Neural cell (in vitro differentiated cells): ENCODE data around the gene PAN2. TPM values are rescaled to one million over a fixed set of nuclear protein-coding genes. Genes with fewer than 3 reads are reported as not detected.
A peak's percentile ranks its signal among the peaks of the same experiment; 100 is the strongest.

Source experiments
- H2AFZ ChIP-seq: fragments of 200-600, 300-800 bp; sonication (generic), shearing (Covaris generic); 2 replicates; pipeline ENCODE4 v1.6.0; 2014; ENCODE audit warnings: low read depth, mild to moderate bottlenecking, antibody characterized with exemption, low read length, moderate library complexity
- H3F3A ChIP-seq: fragments of 200-600 bp; shearing (Covaris generic); 2 replicates; pipeline ENCODE4 v1.6.1; 2016; ENCODE audit warnings: mild to moderate bottlenecking, moderate library complexity, mixed read lengths, antibody characterized with exemption, low read length; ENCODE audit not compliant: insufficient read depth, poor library complexity, severe bottlenecking
- H3K27ac ChIP-seq: fragments of 200-600, 300-800 bp; sonication (generic), shearing (Covaris generic); 2 replicates; pipeline ENCODE4 v1.5.1; 2014; ENCODE audit warnings: mild to moderate bottlenecking, low read length, moderate library complexity
- H3K27me3 ChIP-seq: fragments of 300-800, 200-600 bp; sonication (generic), shearing (Covaris generic); 2 replicates; pipeline ENCODE4 v1.6.0; 2014; ENCODE audit warnings: mild to moderate bottlenecking, low read depth, low read length, moderate library complexity; ENCODE audit not compliant: insufficient read depth
- H3K36me3 ChIP-seq: fragments of 300-800, 200-600 bp; sonication (generic), shearing (Covaris generic); 2 replicates; pipeline ENCODE4 v1.5.1; 2014; ENCODE audit warnings: mild to moderate bottlenecking, antibody characterized with exemption, low read length, moderate library complexity; ENCODE audit not compliant: insufficient read depth
- H3K4me2 ChIP-seq: fragments of 300-800, 200-600 bp; sonication (generic), shearing (Covaris generic); 2 replicates; pipeline ENCODE4 v1.6.0; 2014; ENCODE audit warnings: mild to moderate bottlenecking, low read length
- H3K4me3 ChIP-seq: fragments of 300-800, 200-600 bp; sonication (generic), shearing (Covaris generic); 2 replicates; pipeline ENCODE4 v1.5.1; 2014; ENCODE audit warnings: mild to moderate bottlenecking, low read length, moderate library complexity
- H3K79me2 ChIP-seq: fragments of 200-600 bp; shearing (Covaris generic); replicated peaks from 2 replicates; pipeline ENCODE4 v1.6.0; 2014; ENCODE audit warnings: mild to moderate bottlenecking, low read length, moderate library complexity; ENCODE audit not compliant: insufficient read depth
- H3K9ac ChIP-seq: fragments of 300-800, 200-600 bp; sonication (generic), shearing (Covaris generic); 2 replicates; pipeline ENCODE4 v1.6.1; 2016; ENCODE audit warnings: mild to moderate bottlenecking, low read length, mixed read lengths
- H3K9me2 ChIP-seq: fragments of 200-600 bp; shearing (Covaris generic); 2 replicates; pipeline ENCODE4 v1.6.1; 2016; ENCODE audit warnings: mild to moderate bottlenecking, low read length, mixed read lengths; ENCODE audit not compliant: insufficient read depth
- H3K9me3 ChIP-seq: fragments of 200-600, 300-800 bp; sonication (generic), shearing (Covaris generic); 2 replicates; pipeline ENCODE4 v1.6.1; 2016; ENCODE audit warnings: mild to moderate bottlenecking, mixed run types, low read length, moderate library complexity, mixed read lengths
- H4K20me1 ChIP-seq: fragments of 200-600 bp; shearing (Covaris generic); 2 replicates; pipeline ENCODE4 v1.6.1; 2016; ENCODE audit warnings: mild to moderate bottlenecking, mixed run types; ENCODE audit not compliant: insufficient read depth
- EP300 ChIP-seq: fragments of 450-650 bp; conservative IDR thresholded peaks from 2 replicates; pipeline ENCODE4 v1.6.1; 2014; ENCODE audit warnings: antibody characterized with exemption, mild to moderate bottlenecking, moderate library complexity; ENCODE audit not compliant: poor library complexity, severe bottlenecking
- EZH2 ChIP-seq: fragments of 200-600, 300-800 bp; shearing (Covaris generic), sonication (generic); IDR thresholded peaks from 2 replicates; pipeline ENCODE4 v1.6.1; 2014; ENCODE audit warnings: antibody characterized with exemption, low read length, borderline replicate concordance, mild to moderate bottlenecking; ENCODE audit not compliant: insufficient read depth, poor library complexity, severe bottlenecking
- MXI1 ChIP-seq: fragments of 450-650 bp; conservative IDR thresholded peaks from 2 replicates; pipeline ENCODE4 v1.6.1; 2014; ENCODE audit warnings: antibody characterized with exemption, mild to moderate bottlenecking; ENCODE audit not compliant: poor library complexity, severe bottlenecking
- POLR2AphosphoS5 ChIP-seq: IDR thresholded peaks from 2 replicates; pipeline ENCODE4 v1.6.1; 2012
- RAD21 ChIP-seq: fragments of 450-650 bp; conservative IDR thresholded peaks from 2 replicates; pipeline ENCODE4 v1.6.1; 2014; ENCODE audit warnings: antibody characterized with exemption, mild to moderate bottlenecking, moderate library complexity
- SMC3 ChIP-seq: fragments of 450-650 bp; conservative IDR thresholded peaks from 2 replicates; pipeline ENCODE4 v1.6.1; 2014; ENCODE audit warnings: antibody characterized with exemption, mild to moderate bottlenecking, moderate library complexity; ENCODE audit not compliant: poor library complexity
- TAF1 ChIP-seq: IDR thresholded peaks from 2 replicates; pipeline ENCODE4 v1.6.1; 2012; ENCODE audit warnings: low read depth
- polyA plus RNA-seq: library from polyadenylated mRNA; depleted of rRNA; stranded (reverse); fragments of >200 nt; gene quantifications from 2 replicates; pipeline ENCODE4 v1.2.3, GENCODE V29; 2014
- TF ChIP-seq, protein P1 (sequence below): IDR thresholded peaks from 2 replicates; pipeline ENCODE4 v1.6.1; 2012; ENCODE audit warnings: borderline replicate concordance
- TF ChIP-seq, protein P2 (sequence below): fragments of 450-650 bp; IDR thresholded peaks from 2 replicates; pipeline ENCODE4 v1.5.1; 2014; ENCODE audit warnings: antibody characterized with exemption, mild to moderate bottlenecking, moderate library complexity; ENCODE audit not compliant: poor library complexity, severe bottlenecking

The PAN2 gene
- polyA plus RNA-seq, 1 donor from 2014 or later: 63.0 TPM

DNA sequence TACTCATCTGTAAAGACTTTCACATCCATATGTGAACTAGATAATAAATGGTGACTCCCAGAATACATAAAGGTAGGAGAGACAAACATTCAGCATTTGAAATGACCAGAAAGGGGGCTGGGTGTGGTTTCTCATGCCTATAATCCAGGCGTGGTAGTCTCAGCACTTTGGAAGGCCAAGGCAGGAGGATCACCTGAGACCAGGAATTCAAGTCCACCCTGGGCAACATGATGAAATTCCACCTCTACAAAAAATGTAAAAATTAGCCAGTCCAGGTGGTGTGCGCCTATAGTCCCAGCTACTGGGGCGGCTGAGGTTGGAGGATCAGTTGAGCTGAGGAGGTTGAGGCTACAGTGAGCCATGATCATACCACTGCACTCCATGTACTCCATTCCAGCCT is 29.5 kb downstream of the PAN2 start:
- H3K4me3 ChIP-seq: no peak overlapping the region

DNA sequence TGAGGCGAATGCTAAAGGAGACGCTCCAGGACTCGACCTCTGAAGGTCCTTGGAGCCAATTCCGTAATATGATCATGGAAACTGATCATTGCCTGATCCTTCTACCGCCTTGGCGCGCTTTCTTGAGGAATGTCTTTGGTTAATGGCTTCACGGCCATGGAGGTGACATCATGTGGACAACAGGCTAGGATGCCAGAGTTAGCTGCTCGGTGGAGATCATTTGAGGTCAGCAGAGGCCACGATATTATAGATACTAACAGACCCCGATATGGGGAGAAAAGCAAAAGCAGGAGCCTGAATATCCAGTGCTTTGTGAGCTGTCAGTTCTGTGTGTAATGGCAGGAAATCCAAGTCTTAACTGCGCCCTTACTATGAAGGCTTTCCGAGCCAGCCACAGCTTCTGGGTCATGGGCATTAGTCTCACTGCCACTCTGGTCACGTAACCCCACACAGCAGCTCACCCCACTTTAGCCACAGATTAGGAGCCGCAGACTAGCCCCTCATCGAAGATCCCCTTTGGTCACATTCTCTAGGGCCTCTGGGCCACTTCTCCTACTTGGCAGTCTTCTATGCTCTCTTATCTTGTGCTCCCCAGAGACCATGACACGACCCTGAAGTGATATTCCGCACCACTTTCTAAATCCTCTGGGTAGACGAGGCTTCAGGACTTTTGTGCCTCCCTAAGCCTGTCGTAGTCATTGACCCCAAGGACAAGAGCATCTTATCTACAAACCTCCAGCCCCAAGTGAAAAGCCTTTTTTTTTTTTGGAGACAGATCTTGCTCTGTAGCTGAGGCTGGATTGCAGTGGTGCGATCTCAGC is 32.9 kb downstream of the PAN2 start:
- no peak overlapping the region for H3K4me2 ChIP-seq
- H3F3A ChIP-seq: no peaks in the 10 kb centered on the region
- H2AFZ ChIP-seq: peak overlapping the region; percentile 18
- H3K27me3 ChIP-seq: no peaks in the 10 kb centered on the region
- no peaks in the 10 kb centered on the region for H4K20me1 ChIP-seq
- no peak overlapping the region for H3K9ac ChIP-seq
- no peak for TF ChIP-seq TAF1
- TF ChIP-seq, protein P1, sequence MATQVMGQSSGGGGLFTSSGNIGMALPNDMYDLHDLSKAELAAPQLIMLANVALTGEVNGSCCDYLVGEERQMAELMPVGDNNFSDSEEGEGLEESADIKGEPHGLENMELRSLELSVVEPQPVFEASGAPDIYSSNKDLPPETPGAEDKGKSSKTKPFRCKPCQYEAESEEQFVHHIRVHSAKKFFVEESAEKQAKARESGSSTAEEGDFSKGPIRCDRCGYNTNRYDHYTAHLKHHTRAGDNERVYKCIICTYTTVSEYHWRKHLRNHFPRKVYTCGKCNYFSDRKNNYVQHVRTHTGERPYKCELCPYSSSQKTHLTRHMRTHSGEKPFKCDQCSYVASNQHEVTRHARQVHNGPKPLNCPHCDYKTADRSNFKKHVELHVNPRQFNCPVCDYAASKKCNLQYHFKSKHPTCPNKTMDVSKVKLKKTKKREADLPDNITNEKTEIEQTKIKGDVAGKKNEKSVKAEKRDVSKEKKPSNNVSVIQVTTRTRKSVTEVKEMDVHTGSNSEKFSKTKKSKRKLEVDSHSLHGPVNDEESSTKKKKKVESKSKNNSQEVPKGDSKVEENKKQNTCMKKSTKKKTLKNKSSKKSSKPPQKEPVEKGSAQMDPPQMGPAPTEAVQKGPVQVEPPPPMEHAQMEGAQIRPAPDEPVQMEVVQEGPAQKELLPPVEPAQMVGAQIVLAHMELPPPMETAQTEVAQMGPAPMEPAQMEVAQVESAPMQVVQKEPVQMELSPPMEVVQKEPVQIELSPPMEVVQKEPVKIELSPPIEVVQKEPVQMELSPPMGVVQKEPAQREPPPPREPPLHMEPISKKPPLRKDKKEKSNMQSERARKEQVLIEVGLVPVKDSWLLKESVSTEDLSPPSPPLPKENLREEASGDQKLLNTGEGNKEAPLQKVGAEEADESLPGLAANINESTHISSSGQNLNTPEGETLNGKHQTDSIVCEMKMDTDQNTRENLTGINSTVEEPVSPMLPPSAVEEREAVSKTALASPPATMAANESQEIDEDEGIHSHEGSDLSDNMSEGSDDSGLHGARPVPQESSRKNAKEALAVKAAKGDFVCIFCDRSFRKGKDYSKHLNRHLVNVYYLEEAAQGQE: no peak
- TF ChIP-seq, protein P2, sequence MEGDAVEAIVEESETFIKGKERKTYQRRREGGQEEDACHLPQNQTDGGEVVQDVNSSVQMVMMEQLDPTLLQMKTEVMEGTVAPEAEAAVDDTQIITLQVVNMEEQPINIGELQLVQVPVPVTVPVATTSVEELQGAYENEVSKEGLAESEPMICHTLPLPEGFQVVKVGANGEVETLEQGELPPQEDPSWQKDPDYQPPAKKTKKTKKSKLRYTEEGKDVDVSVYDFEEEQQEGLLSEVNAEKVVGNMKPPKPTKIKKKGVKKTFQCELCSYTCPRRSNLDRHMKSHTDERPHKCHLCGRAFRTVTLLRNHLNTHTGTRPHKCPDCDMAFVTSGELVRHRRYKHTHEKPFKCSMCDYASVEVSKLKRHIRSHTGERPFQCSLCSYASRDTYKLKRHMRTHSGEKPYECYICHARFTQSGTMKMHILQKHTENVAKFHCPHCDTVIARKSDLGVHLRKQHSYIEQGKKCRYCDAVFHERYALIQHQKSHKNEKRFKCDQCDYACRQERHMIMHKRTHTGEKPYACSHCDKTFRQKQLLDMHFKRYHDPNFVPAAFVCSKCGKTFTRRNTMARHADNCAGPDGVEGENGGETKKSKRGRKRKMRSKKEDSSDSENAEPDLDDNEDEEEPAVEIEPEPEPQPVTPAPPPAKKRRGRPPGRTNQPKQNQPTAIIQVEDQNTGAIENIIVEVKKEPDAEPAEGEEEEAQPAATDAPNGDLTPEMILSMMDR: no peak
- no peak for TF ChIP-seq EZH2
- TF ChIP-seq SMC3: no peak
- TF ChIP-seq RAD21: no peak
- TF ChIP-seq POLR2AphosphoS5: no peak
- TF ChIP-seq EP300: no peak
- no peak for TF ChIP-seq MXI1
- no peaks in the 10 kb centered on the region for H3K36me3 ChIP-seq
- peak overlapping the region; percentile 74 for H3K27ac ChIP-seq
- H3K9me3 ChIP-seq: no peaks in the 10 kb centered on the region
- no peaks in the 10 kb centered on the region for H3K9me2 ChIP-seq
- peaks cover 26% of the 10 kb centered on the region for H3K79me2 ChIP-seq
- H3K4me3 ChIP-seq: peak overlapping the region; percentile 99

More for the DNA sequence above, 29.5 kb downstream of the PAN2 start:
- Histone ChIP-seq H2AFZ (no peak overlapping the region), H3K9ac (no peak overlapping the region), H3K9me2 (no peaks in the 10 kb centered on the region), H3K79me2 (no peaks in the 10 kb centered on the region), H3K9me3 (no peaks in the 10 kb centered on the region), H3K36me3 (no peaks in the 10 kb centered on the region), H3K27me3 (no peaks in the 10 kb centered on the region), H4K20me1 (no peaks in the 10 kb centered on the region), H3K4me2 (no peak overlapping the region), H3F3A (no peaks in the 10 kb centered on the region), H3K27ac (no peak overlapping the region)
- TF ChIP-seq RAD21 (no peak), EZH2 (no peak), MXI1 (no peak)
- TF ChIP-seq, protein P2: no peak
